ENCODE results near the gene UBE2D2. TPM values are rescaled to one million over a fixed set of nuclear protein-coding genes. Genes with fewer than 3 reads are reported as not detected.

The UBE2D2 gene
- total and polyA plus RNA-seq, 7 donors: 61.5 to 177 (median 93.0) TPM

GRCh38 chr5:139669662-139670368 lies 108.7 kb downstream of the UBE2D2 start:
- H3K27ac ChIP-seq: peak overlapping the region; percentile 61 to 95 (median 90)
- H3K36me3 ChIP-seq: no peaks in the 10 kb centered on the region
- no peak for TF ChIP-seq POLR2A (IDR thresholded peaks at IDR 0.05)
- no peak for TF ChIP-seq CTCF (IDR thresholded peaks at IDR 0.05)
- TF ChIP-seq POLR2AphosphoS5 (IDR thresholded peaks at IDR 0.05): no peak
- TF ChIP-seq EP300 (IDR thresholded peaks at IDR 0.05): no peak
- no peaks in the 10 kb centered on the region for H3K27me3 ChIP-seq
- WGBS, 2 donors: 36 to 80% methylated on average over 23 of the region's 23 CpGs
- H3K9me3 ChIP-seq: no peaks in the 10 kb centered on the region
- intact Hi-C loops (cut with DNase I): no loop called here
- H3K4me3 ChIP-seq: no peak overlapping the region
- no peak for DNase-seq
- peaks cover 0 to 78% (median 65%) of the 10 kb centered on the region in 4 donors for H3K4me1 ChIP-seq

- Histone ChIP-seq H3K27me3 (no peaks in the 10 kb centered on the region), H3K4me3 (no peak overlapping the region), H3K4me1 (peaks cover 0 to 78% (median 66%) of the 10 kb centered on the region in 4 donors), H3K9me3 (no peaks in the 10 kb centered on the region), H3K36me3 (no peaks in the 10 kb centered on the region), H3K27ac (peak overlapping the region; percentile 61 to 95 (median 90))
- DNase-seq: no peak
- intact Hi-C loops (cut with DNase I): no loop called here
- 53 to 78% methylated on average over 16 of the region's 16 CpGs for WGBS, 2 donors
- TF ChIP-seq CTCF (IDR thresholded peaks at IDR 0.05) (no peak), EP300 (IDR thresholded peaks at IDR 0.05) (no peak), POLR2A (IDR thresholded peaks at IDR 0.05) (no peak), POLR2AphosphoS5 (IDR thresholded peaks at IDR 0.05) (no peak)
Measured at GRCh38 chr5:139670369-139671095, 109.4 kb downstream of the UBE2D2 start.

- Histone ChIP-seq H3K9me3 (no peaks in the 10 kb centered on the region), H3K36me3 (no peaks in the 10 kb centered on the region), H3K4me3 (no peak overlapping the region), H3K4me1 (peaks cover 0 to 78% (median 65%) of the 10 kb centered on the region in 4 donors), H3K27ac (peak overlapping the region; percentile 61 to 95 (median 90)), H3K27me3 (no peaks in the 10 kb centered on the region)
- 49 to 76% methylated on average over 20 of the region's 20 CpGs for WGBS, 2 donors
- TF ChIP-seq POLR2A (IDR thresholded peaks at IDR 0.05): no peak
- TF ChIP-seq POLR2AphosphoS5 (IDR thresholded peaks at IDR 0.05): no peak
- TF ChIP-seq CTCF (IDR thresholded peaks at IDR 0.05): no peak
- TF ChIP-seq EP300 (IDR thresholded peaks at IDR 0.05): no peak
- intact Hi-C loops (cut with DNase I): no loop called here
- no peak for DNase-seq
Measured at GRCh38 chr5:139671096-139671841, 110.1 kb downstream of the UBE2D2 start.

GRCh38 chr5:139675213-139675612 lies 114.1 kb downstream of the UBE2D2 start:
- no peaks in the 10 kb centered on the region for H3K36me3 ChIP-seq
- DNase-seq: no peak
- H3K27me3 ChIP-seq: no peaks in the 10 kb centered on the region
- H3K27ac ChIP-seq: peak overlapping the region; percentile 13 to 73 (median 63)
- 92 to 95% methylated on average over 4 of the region's 4 CpGs for WGBS, 2 donors
- H3K4me3 ChIP-seq: no peak overlapping the region
- intact Hi-C loops (cut with DNase I): no loop called here
- TF ChIP-seq CTCF (IDR thresholded peaks at IDR 0.05) (no peak), POLR2A (IDR thresholded peaks at IDR 0.05) (no peak), EP300 (IDR thresholded peaks at IDR 0.05) (no peak), POLR2AphosphoS5 (IDR thresholded peaks at IDR 0.05) (no peak)
- H3K9me3 ChIP-seq: no peaks in the 10 kb centered on the region
- H3K4me1 ChIP-seq: peaks cover 0 to 74% (median 50%) of the 10 kb centered on the region in 4 donors
